Stomach smooth muscle (tissue), 2 donors: Measurements from ENCODE around the gene SOAT1.
A peak's percentile ranks its signal among the peaks of the same experiment; 100 is the strongest.

Experiments used
- H3K27ac ChIP-seq: one replicate; pipeline ENCODE4 v1.7.0; 2013; ENCODE audit warnings: mild to moderate bottlenecking, low read length, inconsistent platforms
- H3K27me3 ChIP-seq, 2 donors: one replicate each; pipeline ENCODE4 v1.7.0; 2013; ENCODE audit warnings: low read length in 2 of 2; ENCODE audit not compliant: insufficient read depth in 2 of 2, control insufficient read depth in 1 of 2
- H3K36me3 ChIP-seq, 2 donors: one replicate each; pipeline ENCODE4 v1.7.0; 2013; ENCODE audit warnings: low read length in 2 of 2; ENCODE audit not compliant: control insufficient read depth in 2 of 2, insufficient read depth in 2 of 2
- H3K4me1 ChIP-seq: one replicate; pipeline ENCODE4 v1.7.0; 2013; ENCODE audit warnings: low read length; ENCODE audit not compliant: control insufficient read depth, insufficient read depth
- H3K4me3 ChIP-seq, 2 donors: one replicate each; pipeline ENCODE4 v1.7.0; 2013; ENCODE audit warnings: low read length in 2 of 2
- H3K9ac ChIP-seq, 2 donors: one replicate each; pipeline ENCODE4 v1.7.0; 2013; ENCODE audit warnings: low read length in 2 of 2, mild to moderate bottlenecking in 1 of 2
- H3K9me3 ChIP-seq, 2 donors: one replicate each; pipeline ENCODE4 v1.7.0; 2013; ENCODE audit warnings: low read length in 2 of 2; ENCODE audit not compliant: control insufficient read depth in 2 of 2
- donor health status: healthy.
- donor health status: Pancreatic carcinoma.

Gene SOAT1

DNA sequence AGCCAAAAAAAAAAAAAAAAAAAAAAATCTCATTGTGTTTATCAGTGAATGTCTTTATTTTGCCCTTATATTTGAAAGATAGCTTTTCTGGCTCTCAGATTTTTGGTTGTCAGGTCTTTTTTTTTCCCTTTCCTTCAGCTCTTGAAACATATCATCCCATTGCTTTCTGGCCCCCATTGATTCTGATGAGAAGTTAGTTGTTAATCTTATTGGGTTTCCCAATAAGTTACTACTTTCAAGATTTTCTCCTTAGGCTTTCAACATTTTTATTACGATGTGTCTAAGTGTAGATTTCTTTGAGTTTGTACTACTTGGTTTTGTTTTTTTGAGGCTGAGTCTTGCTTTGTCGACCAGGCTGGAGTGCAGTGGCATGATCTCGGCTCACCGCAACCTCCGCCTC is 14.7 kb upstream of the SOAT1 start:
- H3K9ac ChIP-seq = no peak overlapping the region
- H3K27ac ChIP-seq = no peak overlapping the region
- H3K27me3 ChIP-seq = no peaks in the 10 kb centered on the region
- H3K36me3 ChIP-seq = no peaks in the 10 kb centered on the region
- peaks cover 0 to 5% of the 10 kb centered on the region in 2 donors for H3K9me3 ChIP-seq
- H3K4me1 ChIP-seq = no peaks in the 10 kb centered on the region
- no peak overlapping the region for H3K4me3 ChIP-seq

- Histone ChIP-seq H3K9me3 (peaks cover 0 to 4% of the 10 kb centered on the region in 2 donors), H3K27ac (no peak overlapping the region), H3K4me3 (no peak overlapping the region), H3K36me3 (no peaks in the 10 kb centered on the region), H3K4me1 (no peaks in the 10 kb centered on the region), H3K27me3 (no peaks in the 10 kb centered on the region), H3K9ac (no peak overlapping the region)
Observed at GRCh38 chr1:179283992-179284391, 9.6 kb upstream of the SOAT1 start.

DNA sequence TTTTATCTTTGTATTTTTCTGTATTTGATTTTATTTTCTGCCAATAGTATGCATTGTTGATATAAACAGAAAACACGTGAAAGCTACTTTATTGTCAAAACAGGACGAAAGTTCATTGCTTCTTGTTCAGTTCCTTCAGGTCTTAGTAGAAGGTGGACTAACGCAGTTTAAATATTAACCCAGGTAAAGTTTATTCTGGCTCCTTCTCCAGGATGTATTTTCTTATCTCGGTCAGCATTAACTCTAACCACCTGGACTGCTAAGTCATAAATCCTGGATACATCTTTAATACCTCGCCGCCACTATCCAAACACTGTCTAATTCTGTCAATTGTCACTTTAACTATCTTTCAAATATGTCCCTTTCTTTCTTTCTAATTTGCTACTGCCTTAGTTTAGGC is 5.7 kb upstream of the SOAT1 start:
- Histone ChIP-seq H3K4me1 (peaks cover 5% of the 10 kb centered on the region), H3K9ac (no peak overlapping the region), H3K36me3 (no peaks in the 10 kb centered on the region), H3K27ac (no peak overlapping the region), H3K4me3 (no peak overlapping the region), H3K27me3 (no peaks in the 10 kb centered on the region), H3K9me3 (no peaks in the 10 kb centered on the region)

DNA sequence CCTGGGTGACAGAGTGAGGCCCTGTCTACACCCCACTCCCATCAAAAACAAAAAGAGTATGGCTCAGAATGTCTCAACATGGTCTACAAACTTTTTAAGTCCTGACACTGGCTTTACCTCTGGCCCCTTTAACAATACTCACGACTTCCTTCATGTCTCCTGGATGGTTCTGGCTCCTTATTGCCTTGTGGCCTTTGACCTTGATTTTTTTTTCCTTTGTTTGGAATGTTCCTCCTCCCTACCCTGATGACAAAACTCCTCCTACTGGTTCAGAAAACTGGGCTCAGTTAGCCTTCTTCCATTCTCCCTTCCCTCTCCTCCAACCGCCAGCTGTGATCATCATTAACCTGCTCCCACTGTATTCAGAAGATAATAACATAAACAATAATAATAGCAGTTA is 4.6 kb upstream of the SOAT1 start:
- no peaks in the 10 kb centered on the region for H3K9me3 ChIP-seq
- no peaks in the 10 kb centered on the region for H3K27me3 ChIP-seq
- H3K4me3 ChIP-seq = no peak overlapping the region
- no peak overlapping the region for H3K27ac ChIP-seq
- H3K36me3 ChIP-seq = no peaks in the 10 kb centered on the region
- H3K4me1 ChIP-seq = peaks cover 8% of the 10 kb centered on the region
- no peak overlapping the region for H3K9ac ChIP-seq

GRCh38 chr1:179295164-179295755 is 1.7 kb downstream of the SOAT1 start:
- Histone ChIP-seq H3K9ac (no peak overlapping the region), H3K4me1 (peaks cover 15% of the 10 kb centered on the region), H3K9me3 (no peaks in the 10 kb centered on the region), H3K27me3 (no peaks in the 10 kb centered on the region), H3K27ac (peak overlapping the region; percentile 11), H3K36me3 (no peaks in the 10 kb centered on the region), H3K4me3 (peak overlapping the region in 1 of 2 donors; percentile 85)

DNA sequence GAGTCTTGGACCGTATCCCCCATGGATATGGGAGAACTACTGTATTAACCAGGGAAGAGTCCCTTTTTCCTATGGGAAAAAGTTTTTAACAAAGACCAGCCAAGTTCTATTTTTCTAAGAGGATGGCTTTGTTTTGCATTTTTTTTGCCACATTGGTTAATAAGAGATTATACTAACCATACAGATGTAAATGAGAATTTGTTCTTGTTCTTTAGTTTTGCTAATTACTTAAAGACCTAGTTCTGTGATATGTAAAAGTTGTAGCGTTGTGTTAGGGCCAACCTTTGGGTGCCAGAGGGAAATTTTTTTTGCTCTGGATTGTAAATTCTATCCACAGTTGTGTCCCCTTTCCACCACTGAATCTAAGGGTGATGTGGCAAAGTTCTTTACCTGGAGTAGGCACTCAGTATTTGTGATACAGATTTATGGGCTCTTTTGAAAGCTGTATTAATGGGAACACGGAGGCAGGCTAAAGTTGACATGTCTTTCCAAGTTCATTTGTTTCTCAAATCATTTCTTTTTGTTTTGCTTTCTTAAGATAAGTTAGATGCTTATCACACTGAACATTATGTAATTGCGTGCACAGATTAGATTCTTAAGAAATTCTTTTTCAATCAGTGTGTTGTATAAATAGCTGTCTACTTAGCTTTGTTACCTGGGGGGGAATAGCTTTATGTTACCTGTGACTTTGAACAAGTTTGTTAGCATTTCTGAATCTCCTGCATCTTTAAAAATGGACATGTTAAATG is 2.9 kb downstream of the SOAT1 start:
- Histone ChIP-seq H3K27ac (no peak overlapping the region), H3K36me3 (no peaks in the 10 kb centered on the region), H3K27me3 (no peaks in the 10 kb centered on the region), H3K9me3 (no peaks in the 10 kb centered on the region), H3K9ac (no peak overlapping the region), H3K4me3 (no peak overlapping the region), H3K4me1 (peaks cover 15% of the 10 kb centered on the region)

DNA sequence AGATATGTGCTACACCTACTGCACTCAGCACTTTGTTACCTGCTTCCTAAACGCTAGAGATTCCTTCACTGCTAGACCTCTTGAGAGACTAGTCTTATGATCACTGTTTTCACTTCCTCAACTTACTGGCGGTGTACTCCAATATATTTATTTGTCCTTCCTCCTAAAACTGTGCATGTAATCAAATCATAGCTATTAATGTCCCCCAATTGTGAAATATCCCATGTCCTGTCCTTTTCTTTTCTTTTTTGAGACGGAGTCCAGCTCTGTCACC is 3.4 kb downstream of the SOAT1 start:
- no peaks in the 10 kb centered on the region for H3K27me3 ChIP-seq
- H3K27ac ChIP-seq = no peak overlapping the region
- no peak overlapping the region for H3K9ac ChIP-seq
- no peak overlapping the region for H3K4me3 ChIP-seq
- no peaks in the 10 kb centered on the region for H3K36me3 ChIP-seq
- peaks cover 15% of the 10 kb centered on the region for H3K4me1 ChIP-seq
- H3K9me3 ChIP-seq = no peaks in the 10 kb centered on the region

GRCh38 chr1:179298952-179299351 is 5.4 kb downstream of the SOAT1 start:
- Histone ChIP-seq H3K9ac (no peak overlapping the region), H3K9me3 (no peaks in the 10 kb centered on the region), H3K27me3 (no peaks in the 10 kb centered on the region), H3K27ac (no peak overlapping the region), H3K36me3 (no peaks in the 10 kb centered on the region), H3K4me3 (no peak overlapping the region), H3K4me1 (peaks cover 7% of the 10 kb centered on the region)

- no peak overlapping the region for H3K9ac ChIP-seq
- peaks cover 2% of the 10 kb centered on the region for H3K4me1 ChIP-seq
- H3K9me3 ChIP-seq = no peaks in the 10 kb centered on the region
- H3K36me3 ChIP-seq = peaks cover 0 to 2% of the 10 kb centered on the region in 2 donors
- no peak overlapping the region for H3K4me3 ChIP-seq
- H3K27me3 ChIP-seq = no peaks in the 10 kb centered on the region
- H3K27ac ChIP-seq = no peak overlapping the region
Observed at GRCh38 chr1:179300112-179300511, 6.5 kb downstream of the SOAT1 start.

DNA sequence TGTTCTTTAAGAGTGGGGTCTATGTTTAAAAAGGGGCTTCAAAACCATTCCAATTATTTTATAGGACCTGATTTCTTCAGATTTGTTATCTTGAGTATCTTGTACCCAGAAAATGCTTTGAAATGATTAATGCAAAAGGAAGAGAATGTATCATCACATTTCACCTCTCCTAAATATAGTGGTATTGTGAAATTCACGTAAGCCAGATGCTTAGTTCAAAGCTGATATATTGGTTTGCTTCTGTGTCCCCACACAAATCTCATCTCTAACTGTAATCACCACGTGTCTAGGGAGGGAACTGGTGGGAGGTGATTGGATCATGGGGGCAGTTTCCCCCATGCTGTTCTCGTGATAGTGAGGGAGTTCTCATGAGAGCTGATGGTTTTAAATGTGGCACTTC is 8.5 kb downstream of the SOAT1 start:
- Histone ChIP-seq H3K4me3 (no peak overlapping the region), H3K27ac (no peak overlapping the region)

DNA sequence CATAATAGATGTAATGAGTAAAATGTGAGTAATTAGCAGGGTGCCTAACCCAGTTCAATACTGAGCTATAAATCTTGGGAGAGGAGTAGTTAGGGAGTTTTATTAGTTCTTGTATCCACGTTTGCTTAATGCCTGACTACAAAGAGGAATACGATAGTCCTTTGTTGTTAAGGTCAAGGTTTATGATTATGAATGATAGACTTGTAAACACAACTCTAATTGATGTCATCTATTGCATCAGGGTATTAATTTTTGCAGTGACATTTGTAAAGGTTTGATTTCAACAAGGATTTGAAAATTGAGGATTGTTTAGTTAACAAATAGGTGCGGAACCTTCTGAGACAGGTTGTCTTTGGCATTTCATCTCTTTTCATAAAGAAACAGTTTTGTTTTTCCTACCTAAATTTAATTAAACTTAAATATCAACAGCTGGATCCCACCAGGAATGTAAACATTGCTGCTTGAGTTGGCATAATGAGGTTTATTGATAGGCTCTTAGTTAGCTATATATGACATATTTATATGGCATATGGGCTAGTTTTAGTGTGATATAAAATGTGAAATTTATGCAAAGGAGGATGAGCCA is 9.7 kb downstream of the SOAT1 start:
- H3K4me3 ChIP-seq = no peak overlapping the region
- H3K27ac ChIP-seq = no peak overlapping the region
- H3K27me3 ChIP-seq = no peaks in the 10 kb centered on the region
- no peak overlapping the region for H3K9ac ChIP-seq
- H3K36me3 ChIP-seq = peaks cover 0 to 2% of the 10 kb centered on the region in 2 donors
- no peaks in the 10 kb centered on the region for H3K4me1 ChIP-seq
- H3K9me3 ChIP-seq = no peaks in the 10 kb centered on the region

More for the DNA sequence above, 8.5 kb downstream of the SOAT1 start:
- Histone ChIP-seq H3K36me3 (peaks cover 0 to 2% of the 10 kb centered on the region in 2 donors), H3K9ac (no peak overlapping the region), H3K4me1 (no peaks in the 10 kb centered on the region), H3K9me3 (no peaks in the 10 kb centered on the region), H3K27me3 (no peaks in the 10 kb centered on the region)
